HUDEP-2 (cell line): Measurements from ENCODE around the gene KIF26A.
"Not testable (repeated sequence)": the region's sequence is repeated elsewhere in the genome, so short reads cannot be mapped to it uniquely, and the experiment has no call there.

ENCODE experiments used
- DNase-seq, 76 experiments: peaks; one replicate each; lab custom pipeline; 2025; ENCODE audit not compliant: unreplicated experiment in 76 of 76; lab: John Stamatoyannopoulos, UW

Gene KIF26A

GRCh38 chr14:104202259-104203070, 64.1 kb downstream of the KIF26A start:
- no peak for DNase-seq

- no peak for DNase-seq
These were observed 64.7 kb downstream of the KIF26A start for GRCh38 chr14:104203071-104203425.

GRCh38 chr14:104204660-104205149, 66.3 kb downstream of the KIF26A start:
- no peak for DNase-seq

- no peak for DNase-seq
These were observed 67.4 kb downstream of the KIF26A start for GRCh38 chr14:104205781-104206180.

- DNase-seq: no peak
These were observed 68.0 kb downstream of the KIF26A start for GRCh38 chr14:104206281-104206904.

- no peak for DNase-seq
These were observed 69.0 kb downstream of the KIF26A start for GRCh38 chr14:104207142-104208014.

- DNase-seq: not testable (repeated sequence)
These were observed 69.6 kb downstream of the KIF26A start for GRCh38 chr14:104208015-104208295.

GRCh38 chr14:104208331-104208730, 69.9 kb downstream of the KIF26A start:
- DNase-seq: not testable (repeated sequence)

GRCh38 chr14:104209071-104209470, 70.7 kb downstream of the KIF26A start:
- not testable (repeated sequence) for DNase-seq

GRCh38 chr14:104209985-104210816, 71.8 kb downstream of the KIF26A start:
- DNase-seq: no peak

- DNase-seq: no peak
These were observed 72.4 kb downstream of the KIF26A start for GRCh38 chr14:104210817-104211195.

- no peak for DNase-seq
These were observed 72.8 kb downstream of the KIF26A start for GRCh38 chr14:104211215-104211614.

- DNase-seq: no peak
These were observed 73.4 kb downstream of the KIF26A start for GRCh38 chr14:104211741-104212140.

- DNase-seq: no peak
These were observed 74.1 kb downstream of the KIF26A start for GRCh38 chr14:104212206-104213095.

GRCh38 chr14:104213301-104214034, 75.1 kb downstream of the KIF26A start:
- DNase-seq: no peak

GRCh38 chr14:104214431-104215218, 76.2 kb downstream of the KIF26A start:
- DNase-seq: no peak

- no peak for DNase-seq
These were observed 77.4 kb downstream of the KIF26A start for GRCh38 chr14:104215706-104216334.

- no peak for DNase-seq
These were observed 78.1 kb downstream of the KIF26A start for GRCh38 chr14:104216457-104216856.
